GM18498 (cell line): ENCODE results near the gene AATK.
"Not testable (repeated sequence)": the region's sequence is repeated elsewhere in the genome, so short reads cannot be mapped to it uniquely, and the experiment has no call there.

ENCODE experiments used
- ATAC-seq: cut with Tn5 transposase; IDR thresholded peaks from one replicate; pipeline ENCODE4 v1.9.1; 2021; ENCODE audit warnings: mild to moderate bottlenecking, moderate library complexity; ENCODE audit not compliant: unreplicated experiment

Gene AATK

DNA sequence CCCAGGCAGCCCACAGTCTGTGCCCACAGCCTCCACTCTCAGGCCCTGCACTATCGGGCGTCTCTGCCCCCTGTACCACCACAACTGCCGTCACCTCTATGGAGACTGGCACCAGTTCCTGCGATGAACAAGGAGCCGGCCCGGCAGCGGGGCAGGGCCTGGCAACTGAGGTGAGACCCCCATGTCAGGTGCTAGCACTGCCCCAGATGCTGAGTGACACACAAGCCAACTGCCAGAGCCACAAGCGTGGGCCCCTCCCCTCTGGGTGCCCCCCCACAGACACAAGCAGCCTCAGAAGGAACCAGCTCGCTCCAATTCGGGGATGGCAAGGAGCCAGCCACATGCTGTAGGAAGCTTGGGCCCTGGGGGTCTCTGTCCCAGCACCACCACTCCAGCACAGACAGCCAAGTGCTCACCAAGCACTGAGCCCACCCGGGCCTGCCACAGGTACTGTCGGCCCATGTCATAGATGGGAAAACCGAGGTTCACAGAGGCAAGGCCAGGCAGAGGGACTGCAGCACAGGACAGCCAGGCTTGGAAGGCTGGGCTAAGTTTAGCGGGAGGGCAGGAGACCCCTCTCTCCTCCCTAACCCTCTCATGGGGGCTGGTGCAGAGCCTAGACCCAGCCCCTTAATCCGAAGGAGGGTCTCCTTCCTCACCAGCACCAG lies 2.2 kb downstream of the AATK start:
- ATAC-seq: no peak

- no peak for ATAC-seq
Measured at GRCh38 chr17:81163051-81163695, 2.8 kb downstream of the AATK start.

DNA sequence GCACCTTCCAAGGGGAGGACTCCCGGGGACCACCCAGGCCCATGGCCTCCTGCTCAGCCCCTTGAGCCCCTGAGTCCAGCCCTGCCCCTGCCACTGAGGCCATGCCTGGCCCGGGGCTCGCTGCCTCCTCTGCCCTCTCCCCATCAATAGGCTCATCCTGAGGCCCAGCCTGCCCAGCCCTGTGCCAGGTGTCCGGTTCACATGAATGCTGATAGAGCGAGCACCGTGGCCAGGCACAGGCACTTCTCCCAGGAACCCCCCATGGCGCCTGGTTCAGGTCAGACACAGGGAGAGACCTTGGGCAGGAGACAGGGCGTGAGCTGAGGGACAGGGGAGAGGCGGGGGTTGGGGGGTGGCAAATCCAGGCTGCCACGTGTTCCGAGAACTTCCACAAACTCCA lies 3.5 kb downstream of the AATK start:
- ATAC-seq: no peak

DNA sequence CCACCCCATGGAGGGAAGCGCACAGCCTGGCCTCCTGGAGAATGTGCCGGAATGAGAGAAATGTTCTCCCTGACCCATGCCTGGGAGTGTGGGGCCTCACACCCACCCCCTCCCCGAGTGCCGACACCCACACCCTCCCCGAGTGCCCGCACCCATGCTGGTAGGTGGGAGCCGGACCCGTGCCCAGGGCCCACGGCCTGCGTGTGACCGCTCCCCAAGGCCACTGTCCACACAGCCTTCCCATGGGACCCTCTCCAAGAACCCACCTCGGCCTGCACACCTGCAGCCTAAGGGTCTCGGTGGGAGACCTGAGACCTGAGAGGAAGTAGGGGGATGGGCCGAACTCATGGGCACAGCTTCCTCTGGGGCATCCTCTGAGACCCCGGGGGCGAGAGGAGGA lies 4.0 kb downstream of the AATK start:
- ATAC-seq: no peak

DNA sequence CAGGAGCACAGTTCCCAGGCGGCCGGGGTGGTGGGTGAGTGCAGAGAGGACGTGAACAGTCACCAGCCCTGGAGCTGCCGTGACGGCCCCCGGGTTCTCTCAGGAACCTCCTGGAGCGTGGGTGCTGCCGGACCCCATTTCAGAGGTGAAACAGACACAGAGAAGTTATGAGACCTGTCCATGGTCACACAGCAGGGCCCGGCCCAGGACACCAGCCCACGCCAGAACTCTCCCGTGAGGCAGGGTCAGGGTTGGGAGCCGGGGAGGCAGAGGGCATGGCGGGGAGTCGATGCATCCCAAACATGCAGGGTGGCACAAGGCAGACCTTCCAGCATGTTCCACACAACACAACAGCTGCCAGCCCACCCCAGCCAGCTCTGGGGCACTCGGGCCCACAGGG lies 4.5 kb downstream of the AATK start:
- ATAC-seq: no peak

- ATAC-seq: no peak
Measured at GRCh38 chr17:81160747-81161453, 5.1 kb downstream of the AATK start.

- no peak for ATAC-seq
Measured at GRCh38 chr17:81160306-81160705, 5.7 kb downstream of the AATK start.

DNA sequence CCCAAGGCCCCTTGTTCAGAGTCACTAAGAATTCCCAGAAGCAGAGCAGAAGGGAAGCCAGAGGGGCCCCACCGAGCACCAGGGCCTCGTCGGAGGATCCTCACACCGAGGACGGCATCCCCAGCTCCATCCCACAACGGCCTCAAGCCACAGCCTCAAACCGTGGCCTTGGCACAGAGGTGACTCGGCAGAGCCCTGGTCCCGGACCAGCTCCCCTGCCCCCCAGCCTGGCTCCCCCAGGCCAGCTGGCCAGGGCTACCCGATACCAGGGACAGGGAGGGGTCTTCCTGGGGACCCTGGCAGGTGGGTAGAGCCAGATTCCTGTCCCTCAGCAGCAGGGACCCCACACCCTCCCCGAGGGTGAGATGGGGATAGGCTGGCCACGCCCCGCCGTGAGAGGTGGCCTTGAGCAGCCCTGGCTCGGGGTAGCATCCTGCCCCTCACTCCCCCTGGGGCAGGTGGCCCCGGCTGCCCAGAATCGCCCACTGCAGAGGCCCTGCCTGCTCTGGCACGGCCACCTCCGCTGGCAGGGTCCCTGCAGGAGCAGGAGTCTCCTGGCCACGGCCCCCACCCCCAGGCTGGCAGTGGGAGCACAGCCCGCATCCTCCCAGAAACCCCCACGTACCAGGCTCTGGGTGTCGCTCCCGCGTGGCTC lies 6.3 kb downstream of the AATK start:
- ATAC-seq: no peak

- ATAC-seq: no peak
Measured at GRCh38 chr17:81158688-81159590, 7.1 kb downstream of the AATK start.

DNA sequence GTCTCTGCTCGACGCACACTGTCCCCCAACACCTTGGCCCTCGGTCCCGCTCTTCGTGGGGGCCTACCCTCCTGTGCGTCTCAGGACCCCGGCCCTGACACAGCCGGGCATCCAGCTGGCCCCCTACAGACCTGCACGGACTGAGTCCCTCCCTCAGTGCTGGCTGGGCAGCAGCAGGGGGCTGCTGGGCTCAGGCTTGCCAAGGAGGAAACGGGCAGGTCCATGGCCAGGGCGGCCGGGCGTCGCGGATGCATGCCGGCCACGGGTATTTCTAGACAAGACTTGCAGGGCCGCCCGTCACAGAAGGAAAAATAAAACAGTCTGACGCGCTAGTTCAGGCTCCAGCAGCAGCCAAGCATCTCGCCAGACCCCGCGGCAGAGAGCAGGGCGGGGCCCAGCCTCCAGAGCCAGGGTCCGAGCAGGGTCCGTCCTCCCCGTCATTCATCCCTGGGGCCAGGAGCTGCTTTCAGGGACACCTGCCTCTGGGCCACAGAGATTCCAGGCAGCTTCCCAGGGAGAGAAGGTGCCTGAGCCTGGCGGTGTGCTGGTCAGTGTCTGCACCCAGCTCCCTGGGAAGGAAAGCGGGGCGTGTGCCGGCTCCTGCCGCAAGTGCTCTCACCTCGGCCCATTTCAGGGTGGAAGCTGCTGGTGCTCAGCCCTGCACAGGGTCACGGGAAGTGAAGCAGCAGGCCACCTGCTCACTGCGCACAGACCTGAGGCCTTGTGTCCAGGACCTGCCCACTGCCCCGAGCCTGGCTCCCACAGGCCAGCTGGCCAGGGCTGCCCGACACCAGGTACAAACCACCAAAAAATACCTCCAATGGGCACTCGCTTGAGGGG lies 8.0 kb downstream of the AATK start:
- no peak for ATAC-seq

GRCh38 chr17:81156866-81157805 lies 8.9 kb downstream of the AATK start:
- no peak for ATAC-seq

GRCh38 chr17:81154961-81155360 lies 11.1 kb downstream of the AATK start:
- no peak for ATAC-seq

DNA sequence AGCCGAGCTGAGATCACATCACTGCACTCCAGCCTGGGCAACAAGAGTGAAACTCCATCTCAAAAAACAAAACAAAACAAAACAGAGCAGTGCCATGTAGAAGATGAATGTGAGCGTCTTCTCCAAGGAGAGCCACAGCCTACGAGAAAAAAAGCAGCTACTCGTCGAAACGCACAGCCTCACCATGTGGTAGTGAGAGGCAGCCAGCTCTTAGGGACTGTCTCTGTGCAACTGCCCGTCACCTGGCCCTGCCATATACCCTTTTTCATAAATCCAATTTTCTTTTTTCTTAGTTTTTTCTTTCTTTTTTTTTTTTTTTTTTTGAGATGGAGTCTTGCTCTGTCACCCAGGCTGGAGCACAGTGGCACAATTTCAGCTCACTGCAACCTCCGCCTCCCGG lies 12.0 kb downstream of the AATK start:
- not testable (repeated sequence) for ATAC-seq

- ATAC-seq: no peak
Measured at GRCh38 chr17:81153340-81153803, 12.6 kb downstream of the AATK start.

GRCh38 chr17:81152288-81152828 lies 13.7 kb downstream of the AATK start:
- no peak for ATAC-seq

DNA sequence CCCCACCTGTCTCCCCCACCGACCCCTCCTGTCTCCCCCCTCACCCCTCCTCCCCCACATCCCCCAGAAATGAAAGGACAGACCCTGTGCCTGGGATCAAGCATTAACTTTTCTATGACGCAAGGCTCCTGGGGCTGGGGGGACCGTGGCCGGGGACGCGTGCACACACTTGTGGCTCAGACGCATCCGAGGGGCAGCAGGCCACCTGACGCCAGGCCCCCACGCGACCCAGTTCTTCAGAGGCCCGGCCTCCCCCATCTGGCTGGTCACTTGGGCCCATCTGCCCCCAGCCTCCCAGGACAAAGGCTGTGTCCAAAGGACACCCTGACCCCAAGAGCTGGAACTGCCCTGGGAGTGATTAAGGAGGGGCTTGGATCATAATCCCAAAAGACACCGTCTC lies 14.7 kb downstream of the AATK start:
- no peak for ATAC-seq

DNA sequence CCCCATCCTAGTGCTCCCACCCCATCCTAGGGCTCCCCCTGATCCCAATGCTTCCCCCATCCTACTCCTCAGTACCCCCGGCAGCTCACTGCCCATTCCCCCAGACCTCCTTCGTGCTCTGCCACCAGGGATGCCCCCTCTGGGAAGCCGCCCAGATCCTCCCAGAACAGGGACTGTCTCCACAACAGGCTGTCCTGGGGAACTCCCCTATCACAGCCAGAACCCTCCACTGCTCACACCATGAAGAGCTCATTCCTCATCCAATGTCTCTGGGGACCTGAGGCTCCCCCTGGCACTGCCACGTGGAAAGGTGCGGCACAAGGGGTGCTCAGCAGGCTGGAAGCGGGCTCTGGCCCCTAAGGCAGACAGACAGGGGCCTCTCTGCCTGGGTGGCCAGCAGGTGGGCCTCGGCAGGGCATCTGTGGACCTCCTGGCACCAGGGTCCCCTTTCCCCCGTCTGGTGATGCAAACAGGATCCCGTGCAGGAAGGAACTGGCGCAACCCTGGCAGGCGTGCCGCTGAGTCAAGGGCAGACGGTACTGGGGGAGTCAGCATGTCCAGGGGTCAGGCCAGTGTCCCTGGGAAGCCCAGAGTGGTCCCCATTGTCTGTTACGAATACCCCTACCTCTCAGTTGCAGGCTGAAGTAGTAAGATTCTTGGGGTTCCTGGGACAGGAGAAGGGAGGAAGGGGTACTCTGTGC lies 15.5 kb downstream of the AATK start:
- no peak for ATAC-seq
